ENCODE data around the gene LMX1B. TPM values are rescaled to one million over a fixed set of nuclear protein-coding genes. Genes with fewer than 3 reads are reported as not detected.

The LMX1B gene
- total RNA-seq, 2 experiments from 2014 or later = not detected

- CTCF ChIA-PET = no interaction called here
- H3K27me3 Mint-ChIP-seq (ENCODE audit: low read depth) = peaks cover 15% of the 10 kb centered on the region
- DNase-seq (no peak), ATAC-seq (no peak)
- no peaks in the 10 kb centered on the region for H3K9me3 Mint-ChIP-seq (ENCODE audit: insufficient read depth)
- POLR2A ChIA-PET = no interaction called here
- H3K4me1 Mint-ChIP-seq (ENCODE audit: low read depth) = no peaks in the 10 kb centered on the region
- H3K27ac Mint-ChIP-seq = no peak overlapping the region
- H3K4me3 Mint-ChIP-seq = no peak overlapping the region
- no peaks in the 10 kb centered on the region for H3K36me3 Mint-ChIP-seq (ENCODE audit: low read depth)
Measured at GRCh38 chr9:126587187-126588185, 26.2 kb upstream of the LMX1B start.

GRCh38 chr9:126588491-126589168 is 25.1 kb upstream of the LMX1B start:
- ChIA-PET POLR2A (no interaction called here), CTCF (no interaction called here)
- Mint-ChIP-seq H3K27ac (no peak overlapping the region), H3K36me3 (ENCODE audit: low read depth) (no peaks in the 10 kb centered on the region), H3K9me3 (ENCODE audit: insufficient read depth) (no peaks in the 10 kb centered on the region), H3K4me3 (no peak overlapping the region), H3K27me3 (ENCODE audit: low read depth) (peaks cover 19% of the 10 kb centered on the region), H3K4me1 (ENCODE audit: low read depth) (no peaks in the 10 kb centered on the region)
- ATAC-seq = no peak
- DNase-seq = no peak

- no peak for ATAC-seq
- CTCF ChIA-PET = no interaction called here
- no peak overlapping the region for H3K27ac Mint-ChIP-seq
- POLR2A ChIA-PET = no interaction called here
- H3K9me3 Mint-ChIP-seq (ENCODE audit: insufficient read depth) = no peaks in the 10 kb centered on the region
- no peaks in the 10 kb centered on the region for H3K4me1 Mint-ChIP-seq (ENCODE audit: low read depth)
- no peak for DNase-seq
- peaks cover 23% of the 10 kb centered on the region for H3K27me3 Mint-ChIP-seq (ENCODE audit: low read depth)
- H3K36me3 Mint-ChIP-seq (ENCODE audit: low read depth) = no peaks in the 10 kb centered on the region
- no peak overlapping the region for H3K4me3 Mint-ChIP-seq
Measured at GRCh38 chr9:126589349-126589748, 24.4 kb upstream of the LMX1B start.

- POLR2A ChIA-PET = no interaction called here
- peaks cover 28% of the 10 kb centered on the region for H3K27me3 Mint-ChIP-seq (ENCODE audit: low read depth)
Measured at GRCh38 chr9:126591083-126591482, 22.6 kb upstream of the LMX1B start.

GRCh38 chr9:126591922-126592321 is 21.8 kb upstream of the LMX1B start:
- Mint-ChIP-seq H3K27ac (no peak overlapping the region), H3K4me1 (ENCODE audit: low read depth) (no peaks in the 10 kb centered on the region), H3K36me3 (ENCODE audit: low read depth) (no peaks in the 10 kb centered on the region), H3K27me3 (ENCODE audit: low read depth) (peaks cover 30% of the 10 kb centered on the region), H3K9me3 (ENCODE audit: insufficient read depth) (peaks cover 5% of the 10 kb centered on the region), H3K4me3 (no peak overlapping the region)
- ChIA-PET CTCF (interaction anchor here (0.6 kb wide), 1 partner anchor 635 kb away, joined by 3 read pairs; no protein-coding TSS in a partner anchor), POLR2A (no interaction called here)
- DNase-seq = no peak
- ATAC-seq = no peak

More at GRCh38 chr9:126591083-126591482, 22.6 kb upstream of the LMX1B start:
- peaks cover 4% of the 10 kb centered on the region for H3K9me3 Mint-ChIP-seq (ENCODE audit: insufficient read depth)
- H3K4me1 Mint-ChIP-seq (ENCODE audit: low read depth) = no peaks in the 10 kb centered on the region
- no peak for ATAC-seq
- H3K4me3 Mint-ChIP-seq = no peak overlapping the region
- CTCF ChIA-PET = no interaction called here
- H3K36me3 Mint-ChIP-seq (ENCODE audit: low read depth) = no peaks in the 10 kb centered on the region
- no peak for DNase-seq
- H3K27ac Mint-ChIP-seq = no peak overlapping the region

GRCh38 chr9:126592461-126592860 is 21.3 kb upstream of the LMX1B start:
- ChIA-PET POLR2A (no interaction called here), CTCF (interaction anchor here (0.6 kb wide), 1 partner anchor 635 kb away, joined by 3 read pairs; no protein-coding TSS in a partner anchor)
- Mint-ChIP-seq H3K9me3 (ENCODE audit: insufficient read depth) (peaks cover 5% of the 10 kb centered on the region), H3K4me1 (ENCODE audit: low read depth) (no peaks in the 10 kb centered on the region), H3K27me3 (ENCODE audit: low read depth) (peaks cover 34% of the 10 kb centered on the region), H3K4me3 (no peak overlapping the region), H3K27ac (no peak overlapping the region), H3K36me3 (ENCODE audit: low read depth) (no peaks in the 10 kb centered on the region)
- ATAC-seq (no peak), DNase-seq (no peak)

- ChIA-PET POLR2A (no interaction called here), CTCF (interaction anchor here (1.2 kb wide), 1 partner anchor 38 kb away, joined by 4 read pairs; no protein-coding TSS in a partner anchor)
- Mint-ChIP-seq H3K36me3 (ENCODE audit: low read depth) (no peaks in the 10 kb centered on the region), H3K4me1 (ENCODE audit: low read depth) (no peaks in the 10 kb centered on the region), H3K9me3 (ENCODE audit: insufficient read depth) (peaks cover 5% of the 10 kb centered on the region), H3K27me3 (ENCODE audit: low read depth) (peaks cover 49% of the 10 kb centered on the region), H3K4me3 (no peak overlapping the region), H3K27ac (no peak overlapping the region)
- no peak for ATAC-seq
- DNase-seq = no peak
Measured at GRCh38 chr9:126595982-126596381, 17.7 kb upstream of the LMX1B start.

- no peak for DNase-seq
- no peak overlapping the region for H3K4me3 Mint-ChIP-seq
- no peaks in the 10 kb centered on the region for H3K4me1 Mint-ChIP-seq (ENCODE audit: low read depth)
- ChIA-PET POLR2A (no interaction called here), CTCF (interaction anchor here (0.7 kb wide), 1 partner anchor 92 kb away, joined by 3 read pairs; no protein-coding TSS in a partner anchor)
- no peak overlapping the region for H3K27ac Mint-ChIP-seq
- H3K36me3 Mint-ChIP-seq (ENCODE audit: low read depth) = no peaks in the 10 kb centered on the region
- no peak for ATAC-seq
- peaks cover 5% of the 10 kb centered on the region for H3K9me3 Mint-ChIP-seq (ENCODE audit: insufficient read depth)
- H3K27me3 Mint-ChIP-seq (ENCODE audit: low read depth) = peaks cover 48% of the 10 kb centered on the region
Measured at GRCh38 chr9:126599047-126599650, 14.6 kb upstream of the LMX1B start.

GRCh38 chr9:126604059-126605055 is 9.4 kb upstream of the LMX1B start:
- DNase-seq (no peak), ATAC-seq (no peak)
- ChIA-PET CTCF (interaction anchor here (0.8 to 2.6 kb wide), 3 partner anchors 85 to 99 kb away, joined by 3 to 11 read pairs (median 3); no protein-coding TSS in a partner anchor), POLR2A (no interaction called here)
- H3K4me1 Mint-ChIP-seq (ENCODE audit: low read depth) = no peaks in the 10 kb centered on the region
- no peaks in the 10 kb centered on the region for H3K9me3 Mint-ChIP-seq (ENCODE audit: insufficient read depth)
- no peak overlapping the region for H3K4me3 Mint-ChIP-seq
- H3K27me3 Mint-ChIP-seq (ENCODE audit: low read depth) = peaks cover 49% of the 10 kb centered on the region
- H3K36me3 Mint-ChIP-seq (ENCODE audit: low read depth) = no peaks in the 10 kb centered on the region
- no peak overlapping the region for H3K27ac Mint-ChIP-seq

GRCh38 chr9:126605792-126606482 is 7.8 kb upstream of the LMX1B start:
- ChIA-PET POLR2A (no interaction called here), CTCF (no interaction called here)
- H3K9me3 Mint-ChIP-seq (ENCODE audit: insufficient read depth) = no peaks in the 10 kb centered on the region
- H3K4me1 Mint-ChIP-seq (ENCODE audit: low read depth) = peaks cover 1% of the 10 kb centered on the region
- H3K27me3 Mint-ChIP-seq (ENCODE audit: low read depth) = peaks cover 49% of the 10 kb centered on the region
- ATAC-seq = no peak
- DNase-seq = no peak
- no peaks in the 10 kb centered on the region for H3K36me3 Mint-ChIP-seq (ENCODE audit: low read depth)
- H3K27ac Mint-ChIP-seq = no peak overlapping the region
- no peak overlapping the region for H3K4me3 Mint-ChIP-seq

- no peaks in the 10 kb centered on the region for H3K36me3 Mint-ChIP-seq (ENCODE audit: low read depth)
- DNase-seq (no peak), ATAC-seq (no peak)
- ChIA-PET CTCF (no interaction called here), POLR2A (no interaction called here)
- H3K9me3 Mint-ChIP-seq (ENCODE audit: insufficient read depth) = no peaks in the 10 kb centered on the region
- no peak overlapping the region for H3K4me3 Mint-ChIP-seq
- H3K27ac Mint-ChIP-seq = no peak overlapping the region
- peaks cover 6% of the 10 kb centered on the region for H3K4me1 Mint-ChIP-seq (ENCODE audit: low read depth)
- H3K27me3 Mint-ChIP-seq (ENCODE audit: low read depth) = peaks cover 49% of the 10 kb centered on the region
Measured at GRCh38 chr9:126606483-126606870, 7.3 kb upstream of the LMX1B start.

Data from activated CD8-positive, alpha-beta T cell treated with anti-CD3 and anti-CD28 coated beads, Interleukin-2, amount 10 ng/mL, durations not matched to agents 7 days and 5 days (primary cell).